ENCODE measurements around the gene KCNN1. TPM values are rescaled to one million over a fixed set of nuclear protein-coding genes. Genes with fewer than 3 reads are reported as not detected.

Gene KCNN1
- total RNA-seq, 6 experiments from 2014 or later, result not detected

DNA sequence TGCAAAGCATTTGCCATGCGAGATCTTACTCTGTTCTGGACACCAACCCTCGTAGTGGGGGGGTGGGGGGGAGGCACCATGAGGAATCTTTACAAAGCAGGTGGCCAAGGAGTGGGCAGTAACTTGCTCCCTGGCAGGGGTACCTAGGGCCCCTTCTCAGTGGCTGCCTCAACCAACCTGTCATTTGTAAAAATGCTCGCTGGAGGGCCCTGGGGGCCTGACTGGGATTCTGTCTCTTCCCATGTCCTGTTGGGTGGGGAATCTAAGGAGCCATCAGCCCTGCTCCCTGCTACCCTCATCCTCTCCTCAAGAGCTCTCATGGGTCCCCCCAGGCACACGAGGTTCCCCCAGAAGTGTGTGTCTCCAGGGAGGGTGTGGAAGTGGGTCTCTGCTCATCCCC is 1.5 kb downstream of the KCNN1 start:
- H3K27ac Mint-ChIP-seq, result no peak overlapping the region
- no peaks in the 10 kb centered on the region for H3K9me3 Mint-ChIP-seq
- no peaks in the 10 kb centered on the region for H3K36me3 Mint-ChIP-seq (ENCODE audit: low read depth)
- no peak for DNase-seq
- TF ChIP-seq, protein P1, sequence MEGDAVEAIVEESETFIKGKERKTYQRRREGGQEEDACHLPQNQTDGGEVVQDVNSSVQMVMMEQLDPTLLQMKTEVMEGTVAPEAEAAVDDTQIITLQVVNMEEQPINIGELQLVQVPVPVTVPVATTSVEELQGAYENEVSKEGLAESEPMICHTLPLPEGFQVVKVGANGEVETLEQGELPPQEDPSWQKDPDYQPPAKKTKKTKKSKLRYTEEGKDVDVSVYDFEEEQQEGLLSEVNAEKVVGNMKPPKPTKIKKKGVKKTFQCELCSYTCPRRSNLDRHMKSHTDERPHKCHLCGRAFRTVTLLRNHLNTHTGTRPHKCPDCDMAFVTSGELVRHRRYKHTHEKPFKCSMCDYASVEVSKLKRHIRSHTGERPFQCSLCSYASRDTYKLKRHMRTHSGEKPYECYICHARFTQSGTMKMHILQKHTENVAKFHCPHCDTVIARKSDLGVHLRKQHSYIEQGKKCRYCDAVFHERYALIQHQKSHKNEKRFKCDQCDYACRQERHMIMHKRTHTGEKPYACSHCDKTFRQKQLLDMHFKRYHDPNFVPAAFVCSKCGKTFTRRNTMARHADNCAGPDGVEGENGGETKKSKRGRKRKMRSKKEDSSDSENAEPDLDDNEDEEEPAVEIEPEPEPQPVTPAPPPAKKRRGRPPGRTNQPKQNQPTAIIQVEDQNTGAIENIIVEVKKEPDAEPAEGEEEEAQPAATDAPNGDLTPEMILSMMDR (IDR thresholded peaks at IDR 0.05), result no peak
- H3K27me3 Mint-ChIP-seq (ENCODE audit: insufficient read depth), result peaks cover 40% of the 10 kb centered on the region
- H3K4me3 Mint-ChIP-seq, result no peak overlapping the region
- no peaks in the 10 kb centered on the region for H3K4me1 Mint-ChIP-seq (ENCODE audit: low read depth)

DNA sequence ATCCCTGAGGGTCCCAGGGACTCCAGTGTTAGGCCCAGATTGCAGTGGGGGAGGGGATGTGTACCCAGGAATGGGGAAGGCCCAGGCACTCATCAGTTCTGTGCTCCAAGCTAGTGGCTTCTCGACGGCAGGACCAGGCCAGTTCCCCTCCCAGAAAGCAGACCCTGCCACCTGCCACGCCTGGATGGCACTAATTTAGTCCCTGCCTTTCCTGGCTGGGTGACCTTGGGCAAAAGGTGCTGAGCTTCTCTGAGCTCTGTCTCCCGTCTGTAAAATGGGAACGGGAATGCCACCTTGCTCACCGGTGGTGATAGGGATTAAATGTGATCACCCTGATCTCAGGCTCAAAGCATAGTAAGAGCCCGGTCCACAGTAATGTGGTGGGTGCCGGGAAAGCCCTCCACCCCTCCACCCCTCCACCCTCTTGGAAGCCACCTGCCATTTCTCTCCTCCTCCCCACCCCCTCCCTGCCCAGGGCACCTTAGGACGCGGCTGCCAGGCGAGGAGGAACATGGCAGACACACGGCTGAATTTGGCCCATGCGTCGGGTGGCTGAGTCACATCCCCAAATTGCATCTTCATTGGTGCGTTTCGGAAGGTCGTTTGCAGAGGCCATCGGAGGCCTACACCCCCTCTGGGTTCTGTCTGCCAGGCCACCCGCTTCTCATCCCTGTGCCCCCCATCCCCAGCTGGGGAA is 2.3 kb downstream of the KCNN1 start:
- Mint-ChIP-seq H3K27ac (no peak overlapping the region), H3K4me1 (ENCODE audit: low read depth) (no peaks in the 10 kb centered on the region), H3K36me3 (ENCODE audit: low read depth) (no peaks in the 10 kb centered on the region), H3K4me3 (no peak overlapping the region), H3K27me3 (ENCODE audit: insufficient read depth) (peaks cover 34% of the 10 kb centered on the region), H3K9me3 (no peaks in the 10 kb centered on the region)
- TF ChIP-seq, protein P1 (IDR thresholded peaks at IDR 0.05), result no peak
- DNase-seq, result no peak

DNA sequence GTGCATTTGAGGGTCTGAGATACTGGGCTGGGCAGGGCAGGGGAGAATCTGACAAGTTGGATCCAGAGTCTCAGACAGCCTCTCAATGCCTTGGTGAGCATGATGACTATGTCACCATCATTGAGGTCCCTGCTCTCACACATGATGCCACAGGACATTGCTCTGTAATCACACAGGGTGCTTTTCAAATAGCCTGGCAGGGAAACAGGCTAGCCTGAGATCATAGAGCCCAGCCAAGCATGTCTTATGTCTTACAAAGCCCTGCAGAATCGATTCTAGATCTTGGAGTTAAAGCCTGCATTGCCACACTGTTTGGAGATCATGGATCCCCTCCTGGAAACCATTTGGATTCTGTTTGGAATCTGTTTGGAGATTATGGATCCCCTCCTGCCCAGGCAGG is 5.3 kb downstream of the KCNN1 start:
- no peak for DNase-seq
- Mint-ChIP-seq H3K27ac (no peak overlapping the region), H3K27me3 (ENCODE audit: insufficient read depth) (peaks cover 17% of the 10 kb centered on the region), H3K9me3 (no peaks in the 10 kb centered on the region), H3K4me1 (ENCODE audit: low read depth) (no peaks in the 10 kb centered on the region), H3K4me3 (no peak overlapping the region), H3K36me3 (ENCODE audit: low read depth) (no peaks in the 10 kb centered on the region)
- TF ChIP-seq, protein P1 (IDR thresholded peaks at IDR 0.05), result no peak

DNA sequence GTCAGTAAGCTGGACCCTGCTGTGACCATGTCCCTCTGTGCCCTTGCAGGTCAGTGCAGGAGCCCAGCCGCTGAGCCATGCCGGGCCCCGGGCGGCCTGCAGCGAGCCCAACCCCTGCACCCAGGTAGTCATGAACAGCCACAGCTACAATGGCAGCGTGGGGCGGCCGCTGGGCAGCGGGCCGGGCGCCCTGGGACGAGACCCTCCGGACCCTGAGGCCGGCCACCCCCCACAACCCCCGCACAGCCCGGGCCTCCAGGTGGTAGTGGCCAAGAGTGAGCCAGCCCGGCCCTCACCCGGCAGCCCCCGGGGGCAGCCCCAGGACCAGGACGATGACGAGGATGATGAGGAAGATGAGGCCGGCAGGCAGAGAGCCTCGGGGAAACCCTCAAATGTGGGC is 6.9 kb downstream of the KCNN1 start:
- TF ChIP-seq, protein P1 (IDR thresholded peaks at IDR 0.05), result no peak
- Mint-ChIP-seq H3K4me3 (no peak overlapping the region), H3K36me3 (ENCODE audit: low read depth) (no peaks in the 10 kb centered on the region), H3K4me1 (ENCODE audit: low read depth) (no peaks in the 10 kb centered on the region), H3K27me3 (ENCODE audit: insufficient read depth) (peaks cover 11% of the 10 kb centered on the region), H3K9me3 (no peaks in the 10 kb centered on the region), H3K27ac (no peak overlapping the region)
- no peak for DNase-seq

DNA sequence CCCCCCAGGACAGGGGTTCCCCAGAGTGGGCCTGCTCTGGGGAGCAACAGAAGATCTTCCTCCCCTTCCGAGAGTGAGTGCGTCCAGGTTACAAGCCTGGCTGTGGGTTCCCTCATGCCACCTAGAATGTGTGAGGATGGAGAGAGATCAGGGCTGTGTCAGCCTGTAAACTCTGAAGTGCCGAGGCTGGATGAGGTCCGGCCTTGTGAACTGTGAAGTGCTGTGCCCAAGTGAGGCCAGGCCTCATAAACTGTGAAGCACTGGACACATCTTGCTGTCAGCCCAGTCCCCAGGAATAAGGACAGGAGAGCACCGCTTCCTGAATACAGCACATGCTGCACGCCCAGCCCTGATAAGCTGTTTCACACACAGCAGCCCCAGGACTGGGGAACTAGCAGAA is 7.6 kb downstream of the KCNN1 start:
- no peak for DNase-seq
- H3K4me1 Mint-ChIP-seq (ENCODE audit: low read depth), result no peaks in the 10 kb centered on the region
- no peak overlapping the region for H3K27ac Mint-ChIP-seq
- H3K36me3 Mint-ChIP-seq (ENCODE audit: low read depth), result no peaks in the 10 kb centered on the region
- TF ChIP-seq, protein P1 (IDR thresholded peaks at IDR 0.05), result no peak
- no peaks in the 10 kb centered on the region for H3K9me3 Mint-ChIP-seq
- H3K4me3 Mint-ChIP-seq, result no peak overlapping the region
- H3K27me3 Mint-ChIP-seq (ENCODE audit: insufficient read depth), result peaks cover 11% of the 10 kb centered on the region

Data from HFFc6 (cell line).